KMS-11 (cell line): ENCODE results near the gene BCL2L14.

Source experiments
- H2AFZ ChIP-seq: fragments of 200-600 bp; sonication (generic); 2 replicates; pipeline ENCODE4 v1.6.1; 2016; ENCODE audit warnings: antibody characterized with exemption, mixed run types, low read depth
- H3K27ac ChIP-seq: fragments of 200-600 bp; sonication (generic); 2 replicates; pipeline ENCODE4 v1.6.1; 2016; ENCODE audit warnings: mild to moderate bottlenecking, mixed run types
- H3K27me3 ChIP-seq: fragments of 200-600 bp; sonication (generic); 2 replicates; pipeline ENCODE4 v1.6.1; 2017; ENCODE audit warnings: mild to moderate bottlenecking, low read depth, mixed run types, moderate library complexity; ENCODE audit not compliant: insufficient read depth
- H3K36me3 ChIP-seq: fragments of 200-600 bp; sonication (generic); 2 replicates; pipeline ENCODE4 v1.6.1; 2017; ENCODE audit warnings: mild to moderate bottlenecking, mixed run types; ENCODE audit not compliant: insufficient read depth
- H3K4me1 ChIP-seq: fragments of 200-600 bp; sonication (generic); 2 replicates; pipeline ENCODE4 v1.6.1; 2016; ENCODE audit warnings: mild to moderate bottlenecking, low read depth, mixed run types; ENCODE audit not compliant: poor library complexity, severe bottlenecking
- H3K4me2 ChIP-seq: fragments of 200-600 bp; sonication (generic); 2 replicates; pipeline ENCODE4 v1.7.0; 2016; ENCODE audit warnings: mild to moderate bottlenecking, mixed run types
- H3K4me3 ChIP-seq: fragments of 200-600 bp; sonication (generic); IDR thresholded peaks from 2 replicates; pipeline ENCODE4 v1.6.1; 2017; ENCODE audit warnings: low read depth, low read length, mixed read lengths; ENCODE audit not compliant: insufficient read depth
- H3K79me2 ChIP-seq: fragments of 200-600 bp; sonication (generic); 2 replicates; pipeline ENCODE4 v1.6.1; 2016; ENCODE audit warnings: low read depth, mixed run types; ENCODE audit not compliant: insufficient read depth
- H3K9ac ChIP-seq: fragments of 200-600 bp; sonication (generic); 2 replicates; pipeline ENCODE4 v1.6.1; 2016; ENCODE audit warnings: mild to moderate bottlenecking, mixed run types
- H4K20me1 ChIP-seq: fragments of 200-600 bp; sonication (generic); 2 replicates; pipeline ENCODE4 v1.6.1; 2016; ENCODE audit warnings: mild to moderate bottlenecking, mixed run types; ENCODE audit not compliant: insufficient read depth
- CTCF ChIP-seq: fragments of 200-600 bp; sonication (generic); conservative IDR thresholded peaks from 2 replicates; pipeline ENCODE4 v1.6.1; 2017; ENCODE audit warnings: low read depth, mild to moderate bottlenecking, antibody characterized with exemption, low read length, moderate library complexity, mixed read lengths

The BCL2L14 gene

GRCh38 chr12:12128670-12129069, 57.9 kb downstream of the BCL2L14 start:
- no peaks in the 10 kb centered on the region for H4K20me1 ChIP-seq
- H3K4me1 ChIP-seq = no peaks in the 10 kb centered on the region
- H3K79me2 ChIP-seq = no peaks in the 10 kb centered on the region
- H3K36me3 ChIP-seq = no peaks in the 10 kb centered on the region
- H3K4me3 ChIP-seq = no peak overlapping the region
- H3K27ac ChIP-seq = no peak overlapping the region
- no peaks in the 10 kb centered on the region for H3K27me3 ChIP-seq
- no peak overlapping the region for H3K9ac ChIP-seq
- TF ChIP-seq CTCF = no peak
- no peak overlapping the region for H3K4me2 ChIP-seq
- no peak overlapping the region for H2AFZ ChIP-seq

GRCh38 chr12:12133259-12133658, 62.5 kb downstream of the BCL2L14 start:
- no peak overlapping the region for H3K4me2 ChIP-seq
- no peak overlapping the region for H3K9ac ChIP-seq
- no peak overlapping the region for H3K4me3 ChIP-seq
- no peak for TF ChIP-seq CTCF
- H4K20me1 ChIP-seq = no peaks in the 10 kb centered on the region
- no peaks in the 10 kb centered on the region for H3K79me2 ChIP-seq
- no peak overlapping the region for H3K27ac ChIP-seq
- H3K27me3 ChIP-seq = no peaks in the 10 kb centered on the region
- H2AFZ ChIP-seq = no peak overlapping the region
- no peaks in the 10 kb centered on the region for H3K4me1 ChIP-seq
- no peaks in the 10 kb centered on the region for H3K36me3 ChIP-seq

- TF ChIP-seq CTCF = no peak
- Histone ChIP-seq H3K27me3 (no peaks in the 10 kb centered on the region), H2AFZ (no peak overlapping the region), H4K20me1 (no peaks in the 10 kb centered on the region), H3K36me3 (no peaks in the 10 kb centered on the region), H3K4me3 (no peak overlapping the region), H3K4me1 (no peaks in the 10 kb centered on the region), H3K79me2 (no peaks in the 10 kb centered on the region), H3K9ac (no peak overlapping the region), H3K27ac (no peak overlapping the region), H3K4me2 (no peak overlapping the region)
Observed at GRCh38 chr12:12133785-12134184, 63.0 kb downstream of the BCL2L14 start.

- no peak for TF ChIP-seq CTCF
- Histone ChIP-seq H3K36me3 (no peaks in the 10 kb centered on the region), H3K4me3 (no peak overlapping the region), H3K4me1 (no peaks in the 10 kb centered on the region), H3K4me2 (no peak overlapping the region), H3K9ac (no peak overlapping the region), H3K27ac (no peak overlapping the region), H4K20me1 (no peaks in the 10 kb centered on the region), H3K27me3 (no peaks in the 10 kb centered on the region), H2AFZ (no peak overlapping the region), H3K79me2 (no peaks in the 10 kb centered on the region)
Observed at GRCh38 chr12:12138203-12139154, 67.7 kb downstream of the BCL2L14 start.
